Activated gamma-delta T cell (primary cell): ENCODE data around the gene ARHGEF17.

Experiments used
- DNase-seq: peaks from one replicate; lab custom pipeline; 2025; lab: John Stamatoyannopoulos, UW

ARHGEF17 gene

GRCh38 chr11:73394416-73395296 lies 86.6 kb downstream of the ARHGEF17 start:
- no peak for DNase-seq

GRCh38 chr11:73395297-73396208 lies 87.5 kb downstream of the ARHGEF17 start:
- no peak for DNase-seq

DNA sequence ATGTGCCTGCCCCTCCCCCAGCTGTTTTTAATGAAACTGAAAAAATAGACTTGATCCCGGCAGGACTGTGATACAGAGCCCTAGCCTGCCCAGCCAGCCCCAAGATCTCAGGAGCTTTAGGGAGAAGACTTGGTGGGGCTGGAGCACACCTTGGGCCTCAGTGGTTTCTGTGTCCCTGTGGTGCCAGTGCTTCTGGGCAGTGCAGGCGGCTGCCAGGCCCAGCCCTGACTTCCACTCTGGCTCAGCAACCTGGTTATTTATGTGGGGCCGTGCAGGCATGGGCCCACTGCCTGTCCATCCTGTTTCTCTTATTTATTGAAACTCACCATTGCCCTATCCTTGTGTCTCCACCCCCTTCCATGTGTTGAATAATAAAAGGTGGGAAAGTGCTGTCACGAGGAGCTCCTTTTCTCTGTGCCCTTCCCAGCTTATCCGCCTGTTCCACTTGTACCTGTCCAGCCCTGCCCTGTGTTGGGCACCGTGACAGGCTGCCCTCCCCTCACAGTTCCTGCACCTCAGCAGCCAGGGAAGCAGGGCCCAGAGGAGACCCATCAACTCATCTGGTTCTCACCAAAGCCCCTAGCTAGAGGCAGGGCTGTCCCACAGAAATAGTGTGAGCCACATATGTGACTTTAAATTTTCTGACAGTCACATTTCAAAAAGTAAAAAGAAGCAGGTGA lies 88.3 kb downstream of the ARHGEF17 start:
- DNase-seq: no peak

- DNase-seq: no peak
These were observed 88.9 kb downstream of the ARHGEF17 start for GRCh38 chr11:73396985-73397384.

DNA sequence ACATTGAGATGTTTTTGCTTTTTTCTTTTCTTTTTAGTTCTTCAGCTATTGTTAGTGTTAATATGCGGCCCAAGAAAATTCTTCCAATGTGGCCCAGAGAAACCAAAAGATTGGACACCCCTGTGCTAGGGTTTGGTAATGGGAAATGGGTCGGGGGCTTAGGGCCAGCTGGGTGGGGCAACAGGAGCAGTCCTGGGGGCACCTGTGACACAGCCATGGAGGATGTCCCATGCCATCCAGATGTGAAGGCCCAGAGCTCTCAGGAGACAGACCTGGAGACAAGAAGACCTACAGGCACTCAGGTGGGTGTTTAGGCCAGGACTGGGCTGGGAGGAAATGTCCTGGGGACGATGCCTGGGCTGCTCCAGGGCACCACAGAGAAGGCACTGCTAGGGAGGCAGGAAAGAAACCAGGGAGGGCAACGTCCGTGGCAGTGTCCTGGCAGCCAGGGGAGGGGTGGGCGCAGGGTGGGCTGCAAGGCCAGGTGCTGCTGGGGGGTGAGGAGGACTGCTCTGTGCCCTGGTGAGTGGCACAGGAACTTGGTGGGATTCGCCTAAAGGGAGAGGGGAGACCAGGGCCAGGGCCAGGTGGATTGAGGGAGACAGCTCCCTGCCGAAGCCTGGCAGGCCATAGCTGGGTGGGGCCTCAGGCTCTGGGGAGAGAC lies 89.5 kb downstream of the ARHGEF17 start:
- no peak for DNase-seq

DNA sequence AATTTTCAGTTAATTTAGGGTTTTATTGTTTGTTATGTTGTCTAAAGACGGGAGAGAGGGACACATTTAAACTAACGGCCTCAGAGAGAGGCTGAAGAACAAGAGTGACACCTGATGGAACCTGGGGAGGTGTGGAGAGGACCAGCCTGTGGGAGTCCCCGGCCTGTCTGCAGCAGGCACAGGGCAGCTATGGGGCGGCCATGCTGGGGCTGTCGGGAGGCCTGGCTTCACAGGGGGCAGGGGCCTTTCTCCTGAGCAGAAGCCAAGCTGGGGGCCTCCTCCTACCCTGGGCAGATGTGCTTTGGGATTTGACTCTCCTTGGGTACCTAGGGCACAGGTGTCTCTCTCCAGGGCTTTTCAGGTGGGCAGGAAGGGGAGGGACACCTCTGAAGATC lies 90.1 kb downstream of the ARHGEF17 start:
- DNase-seq: no peak

DNA sequence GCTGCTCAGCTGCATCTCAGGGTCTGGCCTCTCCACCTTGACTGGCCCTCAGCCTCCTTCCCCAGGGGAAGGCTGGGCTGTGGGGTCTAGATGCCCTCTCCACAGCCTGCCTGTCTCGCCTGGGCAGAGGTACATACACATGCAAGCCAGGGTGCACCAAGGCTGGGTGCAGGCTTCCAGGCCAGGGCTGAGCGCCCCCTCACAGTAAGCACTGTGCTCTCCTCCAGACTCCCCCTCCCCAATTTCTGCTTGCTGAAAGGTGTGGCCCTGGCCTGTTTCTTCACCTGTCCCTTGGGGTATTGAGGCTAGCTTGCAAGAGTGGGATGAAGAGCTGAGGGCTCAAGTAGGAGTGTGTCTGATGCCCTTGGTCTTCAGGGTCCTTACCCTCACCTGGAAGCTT lies 90.6 kb downstream of the ARHGEF17 start:
- DNase-seq: no peak

GRCh38 chr11:73399159-73399590 lies 91.1 kb downstream of the ARHGEF17 start:
- no peak for DNase-seq

GRCh38 chr11:73399636-73400035 lies 91.6 kb downstream of the ARHGEF17 start:
- no peak for DNase-seq

DNA sequence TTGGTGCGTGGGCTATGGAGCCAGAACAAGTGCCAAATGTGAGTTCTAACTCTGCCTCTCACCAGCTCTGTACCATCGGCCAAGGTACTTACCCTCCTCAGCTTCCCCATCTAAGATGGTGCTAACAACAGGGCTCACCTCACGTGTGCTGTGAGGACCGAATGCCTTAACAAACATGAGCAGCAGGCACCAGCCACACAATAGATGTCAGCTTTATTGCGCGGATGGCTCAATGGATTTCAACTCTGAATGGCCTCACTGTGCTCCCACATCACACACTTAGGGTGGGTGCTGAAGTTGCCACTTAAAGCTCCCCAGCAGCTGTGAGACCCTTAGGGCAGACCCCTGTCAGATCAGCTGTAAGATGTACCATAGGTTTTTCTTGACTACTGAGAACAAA lies 92.2 kb downstream of the ARHGEF17 start:
- DNase-seq: no peak

- no peak for DNase-seq
These were observed 93.3 kb downstream of the ARHGEF17 start for GRCh38 chr11:73401217-73401923.

GRCh38 chr11:73401924-73402833 lies 94.1 kb downstream of the ARHGEF17 start:
- no peak for DNase-seq

GRCh38 chr11:73402834-73403185 lies 94.7 kb downstream of the ARHGEF17 start:
- DNase-seq: no peak

DNA sequence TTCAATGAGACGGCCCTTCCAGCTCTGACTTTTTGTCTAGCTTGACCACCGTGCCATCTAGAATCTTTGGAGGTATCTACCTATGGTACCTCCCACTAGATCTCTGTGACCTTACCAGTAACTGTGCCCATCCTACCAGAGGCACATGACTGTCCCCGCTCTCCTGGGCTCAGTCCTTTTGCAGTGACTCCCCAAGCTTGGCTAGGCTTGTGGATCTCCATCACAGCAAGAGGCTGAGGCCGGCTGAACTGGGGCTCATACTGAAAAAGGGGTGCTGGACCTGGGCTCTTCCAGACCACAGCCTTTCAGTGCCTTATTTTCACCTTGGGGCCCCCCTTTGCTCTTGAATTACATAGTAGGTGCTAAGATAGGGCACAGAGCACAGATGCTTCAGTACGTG lies 95.5 kb downstream of the ARHGEF17 start:
- DNase-seq: no peak

DNA sequence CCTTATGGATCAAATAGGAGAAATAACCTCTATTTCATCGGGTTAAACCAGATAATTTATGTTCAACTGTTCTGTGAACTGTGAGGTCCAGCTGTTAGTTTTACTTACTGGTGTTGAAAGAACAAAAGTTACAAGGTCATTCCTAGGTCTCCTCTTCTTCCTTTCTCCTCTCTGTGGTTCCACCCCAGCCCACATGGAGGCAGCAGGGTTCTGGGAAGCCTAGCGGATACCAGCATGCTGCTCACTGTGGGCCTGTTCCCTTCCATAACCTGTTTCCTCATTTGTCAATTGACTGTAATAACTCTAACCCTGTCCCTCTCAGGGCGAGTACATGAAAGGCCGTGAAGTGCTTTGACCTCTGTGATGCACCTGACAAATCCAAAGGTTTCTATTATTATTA lies 96.0 kb downstream of the ARHGEF17 start:
- DNase-seq: no peak

- DNase-seq: no peak
These were observed 96.5 kb downstream of the ARHGEF17 start for GRCh38 chr11:73404506-73405145.

- no peak for DNase-seq
These were observed 97.1 kb downstream of the ARHGEF17 start for GRCh38 chr11:73405146-73405510.

DNA sequence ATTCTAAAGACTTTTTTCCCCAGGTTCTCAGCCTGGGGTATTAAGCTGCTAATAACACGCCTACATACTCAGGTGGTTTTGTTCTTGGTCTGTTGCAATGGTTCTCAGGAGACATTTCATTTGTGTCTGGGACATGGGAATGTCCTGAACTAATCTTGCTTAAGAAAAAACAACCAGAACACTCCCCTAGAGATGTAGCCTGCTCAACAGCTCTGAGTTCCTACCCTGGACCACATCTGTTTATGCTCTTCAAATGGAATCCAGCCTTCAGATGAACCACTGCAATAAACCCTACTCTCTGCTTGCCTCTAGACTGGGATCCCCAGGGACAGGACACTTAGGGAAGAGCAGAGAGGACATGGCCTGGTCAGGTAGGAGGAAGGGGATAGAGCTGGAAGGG lies 98.1 kb downstream of the ARHGEF17 start:
- no peak for DNase-seq

DNA sequence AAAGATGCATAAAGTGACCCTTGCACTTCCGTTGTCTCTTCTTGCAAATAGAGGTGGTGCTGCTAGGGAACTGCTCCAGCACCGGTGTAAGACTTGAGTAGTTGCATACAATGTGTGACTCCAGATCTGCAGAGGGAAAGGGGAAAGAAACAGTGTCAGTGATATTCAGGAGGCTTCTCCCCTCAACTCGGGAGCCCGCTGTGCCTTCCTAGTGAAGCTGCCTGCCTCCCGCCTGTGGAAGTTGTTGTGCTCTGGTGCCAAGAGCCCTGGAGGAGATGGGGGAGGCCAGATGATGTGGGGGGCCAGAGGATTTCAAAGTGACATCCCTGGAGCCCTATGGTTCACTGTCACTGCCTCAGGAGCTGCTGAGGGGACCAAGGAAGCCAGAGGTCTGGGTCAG lies 98.5 kb downstream of the ARHGEF17 start:
- no peak for DNase-seq

DNA sequence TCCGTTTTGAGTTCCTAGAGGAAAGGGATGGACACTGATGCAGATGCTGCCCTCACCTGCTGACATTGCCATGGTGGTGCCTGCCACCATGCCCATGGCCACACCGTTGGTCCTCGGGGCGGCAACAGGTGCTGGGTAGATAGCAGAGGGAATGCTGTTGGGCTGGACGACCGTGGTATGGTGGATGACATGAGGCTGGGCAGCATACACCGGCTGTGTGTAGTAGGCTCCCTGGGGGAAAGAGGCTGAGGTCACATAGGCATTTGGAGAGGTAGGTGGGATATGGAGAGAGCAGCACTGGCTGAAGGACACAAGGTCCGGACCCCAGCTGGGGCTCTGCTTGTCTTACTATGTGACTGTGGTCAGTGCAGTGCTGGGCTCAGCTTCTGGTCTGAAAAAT lies 101.4 kb downstream of the ARHGEF17 start:
- no peak for DNase-seq
